ENCODE measurements around the gene SLC35B1.

SLC35B1 gene

GRCh38 chr17:49707608-49708514 is at the start of gene SLC35B1:
Gene SLC35B1, minus strand, starts transcription at chr17:49707964. Its CDS starts 131 bp downstream, at chr17:49707833.
- peak within 1 kb of the TSS; percentile 81 for H3K27ac ChIP-seq
- DNase-seq (ENCODE audit: low read depth, low spot score), result peak; percentile 96

- H3K27ac ChIP-seq, result no peak overlapping the region
- DNase-seq (ENCODE audit: low read depth, low spot score), result no peak
Measured at GRCh38 chr17:49757151-49757777, 49.5 kb upstream of the SLC35B1 start.

GRCh38 chr17:49756323-49757150 is 48.8 kb upstream of the SLC35B1 start:
- no peak for DNase-seq (ENCODE audit: low read depth, low spot score)
- H3K27ac ChIP-seq, result no peak overlapping the region

GRCh38 chr17:49755663-49756283 is 48.0 kb upstream of the SLC35B1 start:
- no peak overlapping the region for H3K27ac ChIP-seq

GRCh38 chr17:49753959-49754391 is 46.2 kb upstream of the SLC35B1 start:
- no peak for DNase-seq (ENCODE audit: low read depth, low spot score)
- H3K27ac ChIP-seq, result no peak overlapping the region

More at GRCh38 chr17:49755663-49756283, 48.0 kb upstream of the SLC35B1 start:
- no peak for DNase-seq (ENCODE audit: low read depth, low spot score)

- no peak for DNase-seq (ENCODE audit: low read depth, low spot score)
- H3K27ac ChIP-seq, result no peak overlapping the region
Measured at GRCh38 chr17:49752508-49752907, 44.7 kb upstream of the SLC35B1 start.

GRCh38 chr17:49749730-49750129 is 42.0 kb upstream of the SLC35B1 start:
- DNase-seq (ENCODE audit: low read depth, low spot score), result no peak
- H3K27ac ChIP-seq, result no peak overlapping the region

GRCh38 chr17:49748791-49749190 is 41.0 kb upstream of the SLC35B1 start:
- no peak for DNase-seq (ENCODE audit: low read depth, low spot score)
- H3K27ac ChIP-seq, result no peak overlapping the region

GRCh38 chr17:49748223-49748622 is 40.5 kb upstream of the SLC35B1 start:
- H3K27ac ChIP-seq, result no peak overlapping the region
- DNase-seq (ENCODE audit: low read depth, low spot score), result no peak

GRCh38 chr17:49747632-49748031 is 39.9 kb upstream of the SLC35B1 start:
- no peak overlapping the region for H3K27ac ChIP-seq
- no peak for DNase-seq (ENCODE audit: low read depth, low spot score)

GRCh38 chr17:49746791-49747490 is 39.2 kb upstream of the SLC35B1 start:
- H3K27ac ChIP-seq, result no peak overlapping the region
- DNase-seq (ENCODE audit: low read depth, low spot score), result no peak

- no peak for DNase-seq (ENCODE audit: low read depth, low spot score)
- H3K27ac ChIP-seq, result no peak overlapping the region
Measured at GRCh38 chr17:49745175-49746139, 37.7 kb upstream of the SLC35B1 start.

GRCh38 chr17:49742166-49742638 is 34.4 kb upstream of the SLC35B1 start:
- DNase-seq (ENCODE audit: low read depth, low spot score), result no peak
- H3K27ac ChIP-seq, result no peak overlapping the region

- H3K27ac ChIP-seq, result no peak overlapping the region
- no peak for DNase-seq (ENCODE audit: low read depth, low spot score)
Measured at GRCh38 chr17:49741692-49742076, 33.9 kb upstream of the SLC35B1 start.

GRCh38 chr17:49741009-49741691 is 33.4 kb upstream of the SLC35B1 start:
- H3K27ac ChIP-seq, result no peak overlapping the region
- no peak for DNase-seq (ENCODE audit: low read depth, low spot score)

GRCh38 chr17:49739641-49740271 is 32.0 kb upstream of the SLC35B1 start:
- DNase-seq (ENCODE audit: low read depth, low spot score), result no peak
- no peak overlapping the region for H3K27ac ChIP-seq

GRCh38 chr17:49738456-49739163 is 30.8 kb upstream of the SLC35B1 start:
- no peak for DNase-seq (ENCODE audit: low read depth, low spot score)
- no peak overlapping the region for H3K27ac ChIP-seq

Measured in epithelial cell of prostate (primary cell).